KMS-11 (cell line): ENCODE measurements around the gene PAQR8.
A peak's percentile ranks its signal among the peaks of the same experiment; 100 is the strongest.

ENCODE experiments used
- H2AFZ ChIP-seq: fragments of 200-600 bp; sonication (generic); 2 replicates; pipeline ENCODE4 v1.6.1; 2016; ENCODE audit warnings: antibody characterized with exemption, mixed run types, low read depth
- H3K27ac ChIP-seq: fragments of 200-600 bp; sonication (generic); 2 replicates; pipeline ENCODE4 v1.6.1; 2016; ENCODE audit warnings: mild to moderate bottlenecking, mixed run types
- H3K27me3 ChIP-seq: fragments of 200-600 bp; sonication (generic); 2 replicates; pipeline ENCODE4 v1.6.1; 2017; ENCODE audit warnings: mild to moderate bottlenecking, low read depth, mixed run types, moderate library complexity; ENCODE audit not compliant: insufficient read depth
- H3K36me3 ChIP-seq: fragments of 200-600 bp; sonication (generic); 2 replicates; pipeline ENCODE4 v1.6.1; 2017; ENCODE audit warnings: mild to moderate bottlenecking, mixed run types; ENCODE audit not compliant: insufficient read depth
- H3K4me1 ChIP-seq: fragments of 200-600 bp; sonication (generic); 2 replicates; pipeline ENCODE4 v1.6.1; 2016; ENCODE audit warnings: mild to moderate bottlenecking, low read depth, mixed run types; ENCODE audit not compliant: poor library complexity, severe bottlenecking
- H3K4me2 ChIP-seq: fragments of 200-600 bp; sonication (generic); 2 replicates; pipeline ENCODE4 v1.7.0; 2016; ENCODE audit warnings: mild to moderate bottlenecking, mixed run types
- H3K4me3 ChIP-seq: fragments of 200-600 bp; sonication (generic); IDR thresholded peaks from 2 replicates; pipeline ENCODE4 v1.6.1; 2017; ENCODE audit warnings: low read depth, low read length, mixed read lengths; ENCODE audit not compliant: insufficient read depth
- H3K79me2 ChIP-seq: fragments of 200-600 bp; sonication (generic); 2 replicates; pipeline ENCODE4 v1.6.1; 2016; ENCODE audit warnings: low read depth, mixed run types; ENCODE audit not compliant: insufficient read depth
- H3K9ac ChIP-seq: fragments of 200-600 bp; sonication (generic); 2 replicates; pipeline ENCODE4 v1.6.1; 2016; ENCODE audit warnings: mild to moderate bottlenecking, mixed run types
- H4K20me1 ChIP-seq: fragments of 200-600 bp; sonication (generic); 2 replicates; pipeline ENCODE4 v1.6.1; 2016; ENCODE audit warnings: mild to moderate bottlenecking, mixed run types; ENCODE audit not compliant: insufficient read depth
- CTCF ChIP-seq: fragments of 200-600 bp; sonication (generic); conservative IDR thresholded peaks from 2 replicates; pipeline ENCODE4 v1.6.1; 2017; ENCODE audit warnings: low read depth, mild to moderate bottlenecking, antibody characterized with exemption, low read length, moderate library complexity, mixed read lengths

PAQR8 gene

GRCh38 chr6:52410979-52411378 lies 49.0 kb downstream of the PAQR8 start:
- H3K9ac ChIP-seq = no peak overlapping the region
- H3K27me3 ChIP-seq = no peaks in the 10 kb centered on the region
- H4K20me1 ChIP-seq = no peaks in the 10 kb centered on the region
- H3K4me3 ChIP-seq = no peak overlapping the region
- H3K4me1 ChIP-seq = peaks cover 51% of the 10 kb centered on the region
- no peak overlapping the region for H3K4me2 ChIP-seq
- H3K27ac ChIP-seq = no peak overlapping the region
- no peak overlapping the region for H2AFZ ChIP-seq
- no peaks in the 10 kb centered on the region for H3K79me2 ChIP-seq
- no peak for TF ChIP-seq CTCF
- H3K36me3 ChIP-seq = no peaks in the 10 kb centered on the region

- H3K4me2 ChIP-seq = no peak overlapping the region
- H3K27ac ChIP-seq = no peak overlapping the region
- no peaks in the 10 kb centered on the region for H3K36me3 ChIP-seq
- TF ChIP-seq CTCF = no peak
- H3K4me1 ChIP-seq = peaks cover 60% of the 10 kb centered on the region
- no peaks in the 10 kb centered on the region for H3K79me2 ChIP-seq
- no peaks in the 10 kb centered on the region for H3K27me3 ChIP-seq
- H3K4me3 ChIP-seq = no peak overlapping the region
- no peaks in the 10 kb centered on the region for H4K20me1 ChIP-seq
- H3K9ac ChIP-seq = no peak overlapping the region
- H2AFZ ChIP-seq = no peak overlapping the region
Measured at GRCh38 chr6:52411911-52412310, 50.0 kb downstream of the PAQR8 start.

GRCh38 chr6:52415333-52415732 lies 53.4 kb downstream of the PAQR8 start:
- Histone ChIP-seq H3K27me3 (no peaks in the 10 kb centered on the region), H3K4me1 (peaks cover 74% of the 10 kb centered on the region), H3K27ac (no peak overlapping the region), H2AFZ (no peak overlapping the region), H3K4me3 (no peak overlapping the region), H3K9ac (no peak overlapping the region), H3K79me2 (no peaks in the 10 kb centered on the region), H3K4me2 (peak overlapping the region; percentile 33), H3K36me3 (no peaks in the 10 kb centered on the region), H4K20me1 (no peaks in the 10 kb centered on the region)
- TF ChIP-seq CTCF = no peak

- no peaks in the 10 kb centered on the region for H3K27me3 ChIP-seq
- H3K36me3 ChIP-seq = no peaks in the 10 kb centered on the region
- peak overlapping the region; percentile 33 for H3K4me2 ChIP-seq
- no peaks in the 10 kb centered on the region for H4K20me1 ChIP-seq
- H3K4me3 ChIP-seq = no peak overlapping the region
- H2AFZ ChIP-seq = no peak overlapping the region; the same call in 1 of the 2 replicates
- no peak for TF ChIP-seq CTCF
- no peak overlapping the region for H3K9ac ChIP-seq
- peaks cover 79% of the 10 kb centered on the region for H3K4me1 ChIP-seq
- no peak overlapping the region for H3K27ac ChIP-seq
- no peaks in the 10 kb centered on the region for H3K79me2 ChIP-seq
Measured at GRCh38 chr6:52415917-52416628, 54.1 kb downstream of the PAQR8 start.
